Amniotic stem cell (primary cell): Measurements from ENCODE around the gene PGS1.

Source experiments
- DNase-seq: peaks from one replicate; lab custom pipeline; 2025; lab: John Stamatoyannopoulos, UW

Gene PGS1

DNA sequence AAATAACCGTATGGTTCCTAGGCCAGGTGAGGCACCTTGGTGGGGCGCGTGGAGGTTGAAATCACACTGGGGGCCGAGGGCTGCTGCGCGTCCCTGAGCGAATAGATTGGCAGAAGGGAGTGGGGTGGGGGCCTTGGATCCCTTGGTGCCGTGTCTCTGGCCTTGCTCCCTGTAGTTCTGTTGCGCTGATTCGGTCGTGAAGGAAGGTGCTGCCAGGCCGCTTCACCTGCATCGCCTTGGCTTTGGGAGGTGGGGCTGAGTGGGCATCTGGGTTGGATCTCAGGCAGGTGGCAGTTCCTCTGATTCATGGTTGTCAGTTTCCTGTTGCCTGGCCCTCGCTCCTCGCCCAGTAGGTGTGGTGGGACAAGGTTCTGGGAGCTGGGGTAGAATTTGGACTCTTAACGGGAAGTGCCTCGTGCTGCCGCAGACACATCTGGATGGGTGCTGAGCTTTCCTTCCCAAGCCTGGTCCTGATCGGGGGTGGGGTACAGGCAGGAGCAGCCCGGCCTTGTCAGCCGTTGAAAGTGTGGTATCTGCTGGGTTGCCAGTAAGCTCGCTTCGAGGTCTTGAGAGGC, 30.1 kb downstream of the PGS1 start:
- no peak for DNase-seq

DNA sequence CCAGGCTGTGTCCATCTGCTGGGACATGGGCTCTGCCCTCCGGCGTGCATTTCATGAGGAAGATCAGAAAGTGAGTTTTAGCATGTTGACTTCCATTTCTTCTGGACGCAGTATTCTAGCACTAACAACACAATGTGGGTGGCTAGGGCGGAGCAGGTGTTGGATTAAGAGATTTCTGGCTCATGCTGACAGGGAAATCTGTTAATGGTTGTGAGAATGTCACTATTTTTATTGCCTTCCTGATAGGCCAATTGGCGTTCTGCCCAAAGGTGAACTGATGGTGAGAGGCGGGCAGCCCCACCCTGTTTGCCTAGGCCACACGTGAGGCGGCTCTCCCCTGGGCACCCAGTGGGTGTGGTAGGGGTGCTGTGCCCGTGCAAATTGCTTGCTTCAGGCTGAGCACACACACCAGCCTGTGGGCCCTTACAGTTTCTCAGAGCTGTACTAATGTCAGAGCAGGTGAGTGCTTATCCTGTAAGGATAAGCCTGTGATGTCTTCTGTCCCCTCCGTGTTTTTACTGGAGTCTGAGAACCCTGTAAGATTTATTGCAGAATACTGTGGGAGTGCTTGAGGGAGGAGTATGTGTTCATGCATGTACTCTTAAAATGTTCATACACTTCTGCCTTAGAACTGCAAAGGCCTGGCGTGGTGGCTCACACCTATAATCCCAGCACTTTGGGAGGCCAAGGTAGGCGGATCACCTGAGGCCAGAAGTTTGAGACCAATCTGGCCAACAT, 30.9 kb downstream of the PGS1 start:
- no peak for DNase-seq

GRCh38 chr17:78411241-78411857, 32.9 kb downstream of the PGS1 start:
- DNase-seq = no peak

DNA sequence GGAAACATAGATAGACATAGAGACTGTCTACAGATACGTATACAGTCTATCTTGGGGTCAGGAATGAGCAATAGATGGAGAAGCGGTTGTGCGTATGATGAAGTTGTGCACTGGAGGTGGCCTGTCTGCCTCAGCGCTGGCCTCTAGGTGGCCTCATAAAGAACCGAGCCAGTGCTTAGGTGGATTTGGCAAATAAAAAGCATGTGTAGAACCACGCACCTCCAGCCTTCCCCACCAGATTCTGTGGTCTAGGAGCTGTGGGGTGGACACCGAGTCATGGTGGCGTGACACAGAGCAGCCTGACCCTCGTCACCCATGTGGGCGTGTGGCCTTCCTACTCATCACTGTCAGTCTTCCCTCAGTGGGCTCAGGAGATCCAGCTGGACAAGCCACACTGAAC, 34.0 kb downstream of the PGS1 start:
- no peak for DNase-seq

DNA sequence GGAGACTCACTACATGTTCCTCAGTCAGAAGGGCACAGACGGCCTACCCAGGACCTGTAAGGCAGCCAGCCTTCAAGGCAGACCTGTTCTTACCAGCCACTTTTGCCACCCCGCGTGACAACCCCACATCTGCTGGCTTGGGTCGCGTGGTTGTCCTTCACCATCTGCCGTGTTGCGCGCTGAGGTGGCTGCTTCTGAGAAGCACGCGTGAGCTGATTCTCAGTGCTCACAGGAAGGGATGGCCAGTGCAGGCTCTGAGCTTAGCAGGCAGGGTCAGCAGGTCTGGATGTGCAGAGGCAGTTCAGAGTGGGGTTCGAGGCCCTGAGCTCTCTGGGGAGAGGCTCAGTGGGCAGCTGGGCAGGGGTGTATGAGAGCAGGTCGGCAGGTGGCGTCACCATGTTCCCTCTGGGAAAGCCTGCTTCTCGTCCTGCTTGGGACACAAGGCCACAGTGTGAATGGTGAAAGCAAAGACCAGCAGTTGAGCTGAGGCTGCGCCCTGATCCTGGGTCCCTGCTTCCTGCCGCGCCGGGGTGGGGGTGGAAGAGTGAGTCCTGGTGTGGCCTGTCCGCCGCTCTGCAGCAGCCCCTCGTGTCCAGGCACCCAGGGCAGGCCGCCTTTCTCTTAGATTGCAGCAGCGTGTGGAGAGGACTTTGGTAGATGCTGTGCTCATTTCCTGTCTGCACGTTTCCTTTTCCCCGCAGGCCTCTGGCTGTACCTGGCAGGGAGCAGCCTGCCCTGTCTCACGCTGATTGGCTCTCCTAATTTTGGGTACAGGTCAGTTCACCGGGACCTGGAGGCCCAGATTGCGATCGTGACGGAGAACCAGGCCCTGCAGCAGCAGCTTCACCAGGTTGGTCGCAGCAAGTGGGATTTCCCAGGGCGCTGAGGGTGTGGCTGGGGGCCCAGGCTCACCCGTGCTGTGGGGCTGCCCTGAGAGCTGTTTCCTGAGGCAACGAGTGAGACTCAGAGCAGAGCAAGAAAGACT, 36.0 kb downstream of the PGS1 start:
- no peak for DNase-seq

GRCh38 chr17:78415821-78416711, 37.6 kb downstream of the PGS1 start:
- DNase-seq = no peak

- DNase-seq = no peak
Observed at GRCh38 chr17:78416791-78417530, 38.5 kb downstream of the PGS1 start.

DNA sequence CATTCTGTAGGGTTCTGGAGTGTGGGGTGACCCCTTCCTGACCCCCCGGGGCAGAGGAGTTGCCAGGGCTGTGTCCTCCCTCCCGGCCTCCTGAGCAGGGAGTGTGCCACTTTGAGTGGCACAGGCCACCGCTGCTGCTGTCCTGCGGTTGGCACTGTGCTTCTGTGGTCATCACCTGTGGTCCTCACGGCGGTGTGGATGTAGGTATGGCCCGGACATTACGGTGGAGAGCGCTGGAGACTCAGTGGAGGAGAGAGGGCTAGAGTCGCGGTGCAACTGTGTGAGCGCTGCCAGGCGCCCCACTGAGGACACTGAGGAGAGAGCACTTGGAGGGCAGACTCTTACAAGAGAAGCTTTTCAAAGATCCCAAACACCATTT, 39.1 kb downstream of the PGS1 start:
- no peak for DNase-seq

DNA sequence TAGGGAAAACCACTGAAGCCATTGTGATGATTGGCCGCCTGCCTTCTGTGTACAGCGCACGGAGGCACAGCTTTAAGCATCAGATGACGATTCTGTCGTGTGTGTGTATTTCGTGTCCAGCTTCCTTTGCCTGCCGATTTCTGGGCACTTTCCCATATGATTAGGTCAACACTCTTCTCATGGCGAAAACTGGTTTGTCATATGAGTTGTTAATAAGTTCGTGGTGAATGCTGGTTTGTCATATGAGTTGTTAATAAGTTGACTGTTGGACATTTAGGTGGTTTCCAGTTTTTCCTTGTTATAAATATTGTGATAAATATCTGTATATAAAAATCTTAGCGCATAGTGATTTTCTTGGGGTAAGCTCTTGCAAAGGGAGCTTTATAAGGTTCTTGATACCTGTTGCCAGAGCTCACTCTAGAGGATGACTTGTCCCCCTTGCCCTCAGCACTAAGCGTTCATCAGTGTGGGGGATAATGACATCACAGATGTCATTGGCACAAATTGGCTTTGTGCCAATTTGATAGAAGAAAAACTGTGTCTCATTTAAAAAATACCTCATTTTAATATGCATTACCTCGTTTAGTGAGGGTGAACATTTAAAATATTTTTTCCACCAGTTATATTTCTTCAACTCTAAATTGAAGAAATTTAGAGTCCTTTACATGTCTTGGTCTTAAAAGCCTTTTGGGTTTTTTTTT, 40.0 kb downstream of the PGS1 start:
- DNase-seq = no peak

GRCh38 chr17:78419970-78420815, 41.7 kb downstream of the PGS1 start:
- DNase-seq = no peak

DNA sequence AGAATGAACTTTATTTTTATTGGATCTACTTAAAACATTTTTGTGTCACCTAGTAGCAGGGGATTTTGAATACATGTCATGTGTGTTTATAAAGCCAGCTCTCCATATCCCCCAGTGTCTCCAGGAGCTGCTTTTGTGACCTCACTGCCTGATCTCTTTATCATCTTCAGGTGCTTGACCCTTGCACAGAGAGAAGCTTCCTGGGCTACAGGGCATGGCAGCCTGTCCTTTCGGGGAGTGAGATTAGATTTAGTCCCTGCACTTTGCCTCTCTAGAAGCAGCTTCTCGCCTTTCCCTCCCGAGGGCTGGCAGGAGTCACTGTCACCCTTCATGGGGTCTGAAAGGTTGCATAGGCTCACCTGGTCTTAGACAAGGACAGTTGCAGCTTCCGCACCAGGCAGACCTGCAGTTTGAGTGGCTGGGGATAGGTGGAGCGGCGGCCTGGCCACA, 42.7 kb downstream of the PGS1 start:
- DNase-seq = no peak

GRCh38 chr17:78421534-78422266, 43.3 kb downstream of the PGS1 start:
- peak; percentile 51 for DNase-seq

DNA sequence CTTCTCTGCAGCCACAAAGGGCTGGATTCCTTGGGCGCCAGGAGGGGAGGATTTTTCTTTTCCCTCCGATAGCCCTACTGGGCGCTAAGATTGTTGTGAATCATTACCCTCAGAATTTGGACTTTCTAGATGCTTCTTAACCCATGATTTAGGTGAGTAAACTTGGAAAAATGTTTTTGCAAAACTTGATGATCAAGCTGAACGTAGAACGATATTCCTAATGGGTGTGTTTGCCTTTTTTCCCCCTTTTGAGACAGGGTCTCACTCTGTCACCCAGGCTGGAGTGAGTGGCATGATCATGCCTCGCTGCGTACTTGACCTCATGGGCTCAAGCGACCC, 43.8 kb downstream of the PGS1 start:
- DNase-seq = no peak

DNA sequence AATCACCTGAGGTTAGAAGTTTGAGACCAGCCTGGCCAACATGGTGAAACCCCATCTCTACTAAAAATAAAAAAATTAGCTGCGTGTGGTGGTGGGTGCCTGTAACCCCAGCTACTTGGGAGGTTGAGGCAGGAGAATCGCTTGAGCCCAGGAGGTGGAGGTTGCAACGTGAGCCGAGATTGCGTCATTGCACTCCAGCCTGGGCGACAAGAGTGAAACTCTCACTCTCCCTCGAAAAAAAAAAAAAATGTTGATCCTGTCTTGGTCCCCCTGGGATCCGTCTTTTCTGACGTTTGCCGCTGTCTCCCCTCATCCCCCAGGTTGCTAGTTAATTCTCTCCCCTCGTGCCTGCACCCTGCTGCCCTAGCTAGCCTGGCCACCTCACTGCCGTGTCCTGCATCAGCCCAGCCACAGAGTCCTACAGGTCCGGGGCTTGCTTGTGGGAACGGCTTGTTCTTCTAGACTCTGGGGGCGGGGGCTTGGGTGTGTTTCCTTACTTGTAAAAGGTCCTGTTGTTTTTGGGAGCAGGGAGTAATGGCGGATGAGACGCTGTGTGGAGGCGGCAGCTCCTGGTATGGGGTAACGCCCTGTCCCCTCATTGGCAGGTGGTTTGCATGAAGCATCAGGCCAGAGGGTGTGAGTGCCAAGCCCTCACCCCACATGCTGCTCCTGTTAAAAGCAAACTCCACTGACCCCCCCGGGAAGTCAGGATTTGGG, 44.6 kb downstream of the PGS1 start:
- no peak for DNase-seq

DNA sequence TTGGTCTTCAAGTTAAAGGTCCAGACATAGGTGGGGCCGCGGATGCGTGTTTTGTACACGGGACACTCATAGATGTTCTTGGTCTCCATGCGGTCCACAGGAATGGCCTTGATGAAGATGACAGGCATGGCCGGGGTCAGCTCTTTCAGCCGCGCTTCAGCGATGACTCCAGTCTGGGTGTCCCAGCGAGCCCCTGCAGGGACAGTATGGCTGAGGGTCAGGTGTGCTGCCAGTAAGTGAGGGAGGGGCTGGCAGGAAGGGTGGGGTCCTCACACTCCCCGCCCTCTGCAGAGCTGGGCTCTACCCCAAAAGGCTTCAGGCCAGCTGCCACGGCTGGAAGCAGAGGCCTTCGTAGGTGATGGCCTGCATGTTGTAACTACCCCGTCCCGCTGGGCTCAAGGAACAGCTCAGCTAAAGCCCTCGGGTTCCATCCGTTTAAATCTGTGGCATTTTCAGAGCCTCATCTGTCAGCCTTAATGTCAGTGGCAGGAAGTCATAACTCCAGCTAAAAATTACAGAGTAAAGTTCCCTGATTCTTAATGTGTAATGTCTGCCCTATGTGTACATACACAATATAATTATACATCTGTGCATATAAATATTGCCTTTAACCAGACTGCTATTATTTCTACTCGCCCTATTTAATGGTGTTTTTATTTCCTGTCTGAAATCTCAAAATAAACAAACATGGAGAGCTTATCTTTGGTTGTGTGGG, 45.7 kb downstream of the PGS1 start:
- DNase-seq = no peak

DNA sequence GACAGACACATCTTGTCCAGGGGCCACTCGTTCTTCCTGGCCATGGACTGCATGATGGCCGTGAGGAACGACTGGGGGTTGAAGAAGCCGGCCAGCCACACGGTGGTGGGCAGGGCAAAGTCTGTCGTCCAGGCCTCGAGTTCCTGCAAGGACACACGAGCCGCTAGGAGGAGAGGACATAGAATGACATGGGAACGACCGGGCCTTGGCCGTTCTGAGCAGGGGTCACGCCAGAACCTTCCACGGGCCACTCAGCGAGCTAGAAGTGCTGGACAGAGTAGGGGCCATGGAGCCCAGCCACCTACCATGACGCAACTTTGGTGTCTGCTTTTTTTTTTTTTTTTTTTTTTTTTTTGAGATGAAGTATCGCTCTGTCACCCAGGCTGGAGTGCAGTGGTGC, 47.0 kb downstream of the PGS1 start:
- no peak for DNase-seq

DNA sequence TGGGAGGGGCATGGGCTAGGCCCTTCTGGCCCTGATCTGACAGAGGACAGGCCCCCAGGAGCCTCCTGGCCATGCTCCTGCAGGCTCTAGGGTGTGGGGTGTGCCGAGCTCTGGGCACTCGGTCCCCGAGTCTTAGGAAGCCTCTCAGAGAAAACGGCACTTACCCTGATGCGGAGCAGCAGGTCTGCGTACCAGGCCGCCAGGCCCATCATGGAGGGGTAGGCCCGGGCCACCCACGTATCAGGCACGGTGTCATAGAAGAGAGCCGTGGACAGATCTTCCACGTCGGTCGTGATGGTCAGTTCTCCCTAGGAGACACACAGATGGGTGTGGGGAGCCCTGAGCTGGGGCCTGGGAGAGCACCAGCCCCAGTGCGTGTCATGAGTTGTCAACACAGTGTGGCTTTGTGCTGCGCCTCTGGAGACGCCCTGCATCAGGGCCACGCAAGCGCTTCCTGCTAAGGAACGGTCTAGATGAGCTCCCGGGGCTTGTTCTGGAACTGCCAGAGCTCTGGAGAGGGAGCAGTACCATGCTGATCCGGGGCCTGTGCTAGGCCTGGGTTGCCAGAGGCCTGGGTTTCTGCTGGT, 47.9 kb downstream of the PGS1 start:
- no peak for DNase-seq
